ENCODE results near the gene CD22. TPM values are rescaled to one million over a fixed set of nuclear protein-coding genes. Genes with fewer than 3 reads are reported as not detected.

CD22 gene
- total and polyA plus RNA-seq, 2 donors (not counting 3 experiments of a cell fraction or from before 2014, with no cell fraction given) = not detected

DNA sequence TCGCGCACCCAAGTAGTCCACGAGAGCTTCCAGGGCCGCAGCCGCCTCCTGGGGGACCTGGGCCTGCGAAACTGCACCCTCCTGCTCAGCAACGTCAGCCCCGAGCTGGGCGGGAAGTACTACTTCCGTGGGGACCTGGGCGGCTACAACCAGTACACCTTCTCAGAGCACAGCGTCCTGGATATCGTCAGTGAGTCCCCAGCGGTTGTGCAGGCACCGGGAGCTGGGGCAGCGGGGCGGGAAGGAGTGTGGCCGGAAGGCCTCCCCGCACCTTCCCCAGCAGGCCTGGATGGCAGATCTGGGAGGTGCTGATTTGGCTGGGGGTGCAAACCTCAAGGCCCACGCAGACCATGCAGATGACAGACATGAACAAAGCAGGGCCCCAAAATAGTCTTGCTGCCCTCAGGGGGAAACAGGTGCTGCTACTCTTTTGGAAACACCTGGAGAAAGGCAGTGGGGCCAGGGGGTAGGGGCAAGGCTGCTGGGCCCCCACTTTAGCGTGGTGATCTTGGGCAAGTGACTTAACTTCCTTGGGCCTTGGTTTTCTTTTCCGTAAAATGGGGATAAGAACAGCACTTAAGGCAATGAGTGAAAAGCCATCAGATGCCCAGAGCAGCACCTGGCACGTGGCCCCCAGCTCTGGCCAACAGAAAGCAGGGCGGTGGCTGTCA lies 33.1 kb upstream of the CD22 start:
- ChIA-PET POLR2A (no interaction called here), CTCF (no interaction called here)
- BruUV-seq (replicated peaks) = no TSS peak
- Histone ChIP-seq H3K36me3 (ENCODE audit: control insufficient read depth in 2 of 2, extremely low read depth in 1 of 2, insufficient read depth in 2 of 2, low read length in 2 of 2) (no peaks in the 10 kb centered on the region), H3K4me3 (replicated peaks in 1 of 3; ENCODE audit: insufficient read depth in 1 of 3, low read depth in 1 of 3, low read length in 3 of 3) (no peak overlapping the region), H3K9me3 (replicated peaks; ENCODE audit: control insufficient read depth, insufficient read depth, low read length) (no peaks in the 10 kb centered on the region), H2AFZ (ENCODE audit: low read depth, low read length) (no peak overlapping the region), H3K4me1 (ENCODE audit: control insufficient read depth, extremely low read depth, insufficient read depth, low read length) (no peaks in the 10 kb centered on the region), H3K79me2 (ENCODE audit: control insufficient read depth, insufficient read depth, low read length) (no peaks in the 10 kb centered on the region), H3K4me2 (ENCODE audit: insufficient read depth, low read length) (no peak overlapping the region), H3K9ac (replicated peaks; ENCODE audit: extremely low read depth, insufficient read depth, low read length) (no peak overlapping the region), H3K27me3 (ENCODE audit: control insufficient read depth in 2 of 2, insufficient read depth in 2 of 2, low read length in 2 of 2) (no peaks in the 10 kb centered on the region), H3K9me1 (replicated peaks; ENCODE audit: control insufficient read depth, extremely low read depth, insufficient read depth, low read length) (no peaks in the 10 kb centered on the region), H4K20me1 (replicated peaks; ENCODE audit: control insufficient read depth, extremely low read depth, insufficient read depth, low read length) (no peaks in the 10 kb centered on the region), H3K27ac (ENCODE audit: insufficient read depth, low read depth, low read length) (no peak overlapping the region)
- FAIRE-seq = no peak
- intact Hi-C loops (cut with micrococcal nuclease) = no loop called here
- TF ChIP-seq JUN (IDR thresholded peaks at IDR 0.05; ENCODE audit: borderline replicate concordance, insufficient read depth, insufficient read length, low read depth) = no peak
- dilution Hi-C loops (cut with MboI; ENCODE audit: extremely low pct_ligation_motif_present, low sequenced_read_pairs) = no loop called here
- DNase-seq (ENCODE audit: low read depth, low spot score) = no peak

DNA sequence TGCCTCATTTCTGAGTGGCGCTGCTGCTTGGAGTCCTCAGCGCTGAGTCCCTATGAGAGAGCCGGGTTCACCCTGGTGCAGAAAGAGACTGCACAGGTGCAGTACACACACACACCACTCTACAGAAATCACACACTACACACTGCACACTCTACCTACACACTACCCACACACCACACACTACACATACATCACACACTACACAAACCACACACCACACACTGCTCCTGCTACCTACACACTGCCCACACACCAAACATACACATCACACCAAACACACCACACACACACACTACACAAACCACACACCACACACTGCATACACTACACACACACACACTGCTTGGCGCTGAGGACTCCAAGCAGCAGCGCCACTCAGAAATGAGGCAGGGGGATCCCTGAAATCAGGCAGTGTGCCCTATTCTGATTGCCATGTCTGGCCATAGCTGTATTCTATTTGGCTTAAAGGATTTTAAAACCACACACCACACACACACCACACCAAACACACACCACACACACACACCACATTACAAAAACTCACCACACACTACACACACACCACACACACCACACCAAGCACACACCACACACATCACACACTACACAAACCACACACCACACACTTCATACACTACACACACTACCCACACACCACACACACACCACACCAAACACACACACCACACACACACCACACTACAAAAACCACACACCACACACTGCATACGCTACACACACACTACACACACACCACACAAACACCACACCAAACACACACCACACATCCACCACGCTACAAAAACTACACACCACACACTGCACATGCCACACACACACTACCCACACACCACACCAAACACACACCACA lies 32.1 kb upstream of the CD22 start:
- intact Hi-C loops (cut with micrococcal nuclease) (no loop called here), dilution Hi-C loops (cut with MboI; ENCODE audit: extremely low pct_ligation_motif_present, low sequenced_read_pairs) (no loop called here)
- Histone ChIP-seq H3K27me3 (ENCODE audit: control insufficient read depth in 2 of 2, insufficient read depth in 2 of 2, low read length in 2 of 2) (no peaks in the 10 kb centered on the region), H3K4me2 (ENCODE audit: insufficient read depth, low read length) (no peak overlapping the region), H2AFZ (ENCODE audit: low read depth, low read length) (no peak overlapping the region), H3K9me1 (replicated peaks; ENCODE audit: control insufficient read depth, extremely low read depth, insufficient read depth, low read length) (no peaks in the 10 kb centered on the region), H3K36me3 (ENCODE audit: control insufficient read depth in 2 of 2, extremely low read depth in 1 of 2, insufficient read depth in 2 of 2, low read length in 2 of 2) (no peaks in the 10 kb centered on the region), H3K4me1 (ENCODE audit: control insufficient read depth, extremely low read depth, insufficient read depth, low read length) (no peaks in the 10 kb centered on the region), H3K27ac (ENCODE audit: insufficient read depth, low read depth, low read length) (no peak overlapping the region), H4K20me1 (replicated peaks; ENCODE audit: control insufficient read depth, extremely low read depth, insufficient read depth, low read length) (no peaks in the 10 kb centered on the region), H3K79me2 (ENCODE audit: control insufficient read depth, insufficient read depth, low read length) (no peaks in the 10 kb centered on the region), H3K4me3 (replicated peaks in 1 of 3; ENCODE audit: insufficient read depth in 1 of 3, low read depth in 1 of 3, low read length in 3 of 3) (no peak overlapping the region), H3K9me3 (replicated peaks; ENCODE audit: control insufficient read depth, insufficient read depth, low read length) (no peaks in the 10 kb centered on the region), H3K9ac (replicated peaks; ENCODE audit: extremely low read depth, insufficient read depth, low read length) (no peak overlapping the region)
- DNase-seq (ENCODE audit: low read depth, low spot score) (no peak), FAIRE-seq (no peak)
- ChIA-PET POLR2A (no interaction called here), CTCF (no interaction called here)
- BruUV-seq (replicated peaks) = no TSS peak
- TF ChIP-seq, protein P1, sequence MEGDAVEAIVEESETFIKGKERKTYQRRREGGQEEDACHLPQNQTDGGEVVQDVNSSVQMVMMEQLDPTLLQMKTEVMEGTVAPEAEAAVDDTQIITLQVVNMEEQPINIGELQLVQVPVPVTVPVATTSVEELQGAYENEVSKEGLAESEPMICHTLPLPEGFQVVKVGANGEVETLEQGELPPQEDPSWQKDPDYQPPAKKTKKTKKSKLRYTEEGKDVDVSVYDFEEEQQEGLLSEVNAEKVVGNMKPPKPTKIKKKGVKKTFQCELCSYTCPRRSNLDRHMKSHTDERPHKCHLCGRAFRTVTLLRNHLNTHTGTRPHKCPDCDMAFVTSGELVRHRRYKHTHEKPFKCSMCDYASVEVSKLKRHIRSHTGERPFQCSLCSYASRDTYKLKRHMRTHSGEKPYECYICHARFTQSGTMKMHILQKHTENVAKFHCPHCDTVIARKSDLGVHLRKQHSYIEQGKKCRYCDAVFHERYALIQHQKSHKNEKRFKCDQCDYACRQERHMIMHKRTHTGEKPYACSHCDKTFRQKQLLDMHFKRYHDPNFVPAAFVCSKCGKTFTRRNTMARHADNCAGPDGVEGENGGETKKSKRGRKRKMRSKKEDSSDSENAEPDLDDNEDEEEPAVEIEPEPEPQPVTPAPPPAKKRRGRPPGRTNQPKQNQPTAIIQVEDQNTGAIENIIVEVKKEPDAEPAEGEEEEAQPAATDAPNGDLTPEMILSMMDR (IDR thresholded peaks at IDR 0.05; ENCODE audit: extremely low read depth in 1 of 2, insufficient read depth in 1 of 2, low read depth in 1 of 2, low read length in 2 of 2) = no peak
- TF ChIP-seq POLR2AphosphoS5 (IDR thresholded peaks at IDR 0.05; ENCODE audit: insufficient read depth, low read depth, low read length) (no peak), JUN (IDR thresholded peaks at IDR 0.05; ENCODE audit: borderline replicate concordance, insufficient read depth, insufficient read length, low read depth) (no peak), EZH2 (IDR thresholded peaks at IDR 0.05; ENCODE audit: borderline replicate concordance, low read depth, low read length, severe bottlenecking) (no peak), POLR2A (IDR thresholded peaks at IDR 0.05; ENCODE audit: low read depth, low read length) (no peak), MYC (IDR thresholded peaks at IDR 0.05; ENCODE audit: low read depth, low read length) (no peak), FOS (IDR thresholded peaks at IDR 0.05; ENCODE audit: borderline replicate concordance, insufficient read depth, low read length) (no peak), GATA2 (IDR thresholded peaks at IDR 0.05; ENCODE audit: insufficient read depth, insufficient read length, low read depth, low read length) (no peak)
- TF ChIP-seq, protein P2, sequence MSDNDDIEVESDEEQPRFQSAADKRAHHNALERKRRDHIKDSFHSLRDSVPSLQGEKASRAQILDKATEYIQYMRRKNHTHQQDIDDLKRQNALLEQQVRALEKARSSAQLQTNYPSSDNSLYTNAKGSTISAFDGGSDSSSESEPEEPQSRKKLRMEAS (IDR thresholded peaks at IDR 0.05; ENCODE audit: insufficient read depth, insufficient read length) = no peak
